Stomach (tissue), 4 donors: ENCODE data around the gene DYNLT1.

Experiments
- CTCF ChIP-seq, 7 experiments: fragments of 450-650 bp in 4 of 7; fragments of 200-600 bp in 3 of 7; sonication (generic) in 3 of 7; IDR thresholded peaks; one replicate each; pipeline ENCODE4 v1.5.1; 2016 to 2019; ENCODE audit warnings: antibody characterized with exemption in 7 of 7, control low read depth in 2 of 7, mild to moderate bottlenecking in 1 of 7
- POLR2A ChIP-seq, 4 donors: fragments of 450-650 bp; IDR thresholded peaks; one replicate each; pipeline ENCODE4 v1.6.1; 2016; ENCODE audit warnings: antibody characterized with exemption in 4 of 4, control low read depth in 2 of 4, mild to moderate bottlenecking in 1 of 4, moderate library complexity in 1 of 4

- TF ChIP-seq CTCF (IDR thresholded peaks at IDR 0.05) (no peak), POLR2A (IDR thresholded peaks at IDR 0.05) (no peak)
These were observed 16.7 kb upstream of the DYNLT1 start for GRCh38 chr6:158661156-158661685.
